NK-92 (cell line): Measurements from ENCODE around the gene COLGALT1.
"Not testable (repeated sequence)": the region's sequence is repeated elsewhere in the genome, so short reads cannot be mapped to it uniquely, and the experiment has no call there.

Experiments used
- DNase-seq: peaks from one replicate; lab custom pipeline; 2025; ENCODE audit not compliant: unreplicated experiment; lab: John Stamatoyannopoulos, UW

The COLGALT1 gene

DNA sequence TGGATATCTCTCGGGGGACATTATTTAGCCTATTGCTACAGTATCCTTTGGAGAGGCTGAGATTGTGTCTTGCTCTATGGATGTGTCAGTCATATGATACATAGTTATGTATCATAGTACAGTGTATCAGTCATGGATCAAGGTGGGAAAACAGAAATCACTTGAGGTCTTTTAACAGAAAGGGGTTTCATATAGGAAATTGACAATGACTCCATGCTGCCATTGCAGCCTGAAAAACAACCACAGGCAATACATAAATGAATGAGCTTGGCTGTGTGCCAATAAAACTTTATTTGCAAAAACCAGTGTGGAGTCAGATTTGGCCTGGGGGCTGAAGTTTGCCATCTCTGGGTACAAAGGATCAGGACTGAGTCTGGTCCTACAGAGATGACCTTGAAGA lies 35.4 kb downstream of the COLGALT1 start:
- no peak for DNase-seq

DNA sequence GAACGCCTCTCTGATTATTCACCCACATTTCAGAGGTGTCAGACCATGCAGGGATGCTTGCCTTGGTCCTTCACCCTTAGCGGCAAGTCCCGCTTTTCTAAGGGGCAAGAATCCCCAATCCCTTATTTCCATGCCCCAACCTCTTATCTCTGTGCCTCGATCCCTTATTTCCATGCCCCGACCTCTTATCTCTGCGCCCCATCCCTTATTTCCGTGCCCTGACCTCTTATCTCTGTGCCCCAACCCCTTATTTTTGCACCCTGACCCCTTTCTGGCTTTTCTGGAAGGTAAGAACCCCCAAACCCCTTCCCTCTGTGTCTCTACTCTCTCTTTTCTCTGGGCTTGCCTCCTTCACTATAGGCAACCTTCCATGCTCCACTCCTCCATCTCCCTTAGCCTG lies 38.8 kb downstream of the COLGALT1 start:
- DNase-seq, result not testable (repeated sequence)

DNA sequence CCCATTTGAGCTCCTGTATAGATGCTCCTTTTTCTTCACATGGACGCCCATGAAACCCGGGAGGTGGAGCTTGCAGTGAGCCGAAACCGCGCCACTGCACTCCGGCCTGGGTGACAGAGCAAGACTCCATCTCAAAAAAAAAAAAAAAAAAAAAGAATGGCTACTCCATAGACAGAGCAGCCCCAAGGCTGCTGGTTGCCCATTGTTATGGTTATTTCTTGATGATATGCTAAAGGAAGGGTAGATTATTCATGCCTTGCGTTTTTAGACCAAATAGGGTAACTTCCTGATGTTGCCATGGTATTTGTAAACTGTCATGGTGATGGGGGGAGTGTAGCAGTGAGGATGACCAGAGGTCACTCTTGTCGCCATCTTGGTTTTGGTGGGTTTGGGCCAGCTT lies 42.6 kb downstream of the COLGALT1 start:
- DNase-seq, result not testable (repeated sequence)

DNA sequence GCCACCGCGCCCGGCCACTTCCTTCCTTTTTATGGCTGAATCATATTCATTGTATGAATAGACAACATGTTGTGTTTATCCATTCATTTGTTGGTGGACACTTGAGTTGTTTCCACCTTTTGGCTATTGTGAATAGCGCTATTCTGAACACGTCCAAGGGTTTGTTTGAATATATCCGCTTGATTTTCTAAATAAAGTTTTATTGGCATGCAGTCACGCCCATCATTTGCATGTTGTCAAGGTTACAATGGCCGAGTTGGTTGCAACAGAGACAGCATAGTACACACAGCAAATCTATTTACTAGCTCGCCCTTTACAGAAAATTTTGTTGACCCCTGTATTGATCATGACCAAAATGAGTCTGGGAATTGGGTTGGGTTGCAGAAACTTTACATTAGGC lies 43.5 kb downstream of the COLGALT1 start:
- no peak for DNase-seq

DNA sequence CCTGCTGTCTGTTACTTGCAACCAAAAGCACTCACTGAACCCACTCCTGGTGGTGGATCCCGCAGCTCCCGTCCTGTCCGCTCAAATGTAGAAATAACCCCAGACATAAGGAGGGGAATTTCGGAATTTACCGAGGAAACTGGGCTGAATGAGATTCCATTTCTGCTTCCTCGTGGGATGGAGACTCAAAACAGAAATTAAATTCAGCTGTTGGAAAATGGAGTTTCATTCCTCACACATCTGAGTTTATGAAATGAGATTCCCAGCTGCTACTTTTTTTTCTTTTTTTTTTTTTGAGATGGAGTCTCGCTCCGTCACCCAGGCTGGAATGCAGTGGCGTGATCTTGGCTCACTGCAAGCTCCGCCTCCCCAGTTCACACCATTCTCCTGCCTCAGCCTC lies 44.3 kb downstream of the COLGALT1 start:
- no peak for DNase-seq

DNA sequence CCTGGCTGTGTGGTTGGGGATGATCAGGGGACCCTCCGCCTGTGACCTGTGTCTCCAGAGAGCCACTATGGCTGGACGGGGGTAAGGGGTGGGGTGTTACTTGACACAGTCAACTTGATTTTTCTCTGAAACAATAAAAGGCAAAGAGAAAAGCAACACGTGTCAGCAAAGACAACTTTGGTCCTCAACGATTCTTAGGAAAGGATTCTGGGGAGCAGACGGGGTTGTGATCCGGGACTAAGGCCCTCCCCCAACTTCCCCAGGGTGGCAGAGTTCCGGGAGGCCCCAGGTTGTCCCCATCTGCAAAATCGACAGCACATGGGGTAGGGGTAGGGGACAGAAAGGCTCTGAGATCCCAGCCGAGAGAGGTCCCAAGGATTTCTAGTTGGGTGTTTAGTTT lies 46.2 kb downstream of the COLGALT1 start:
- no peak for DNase-seq

DNA sequence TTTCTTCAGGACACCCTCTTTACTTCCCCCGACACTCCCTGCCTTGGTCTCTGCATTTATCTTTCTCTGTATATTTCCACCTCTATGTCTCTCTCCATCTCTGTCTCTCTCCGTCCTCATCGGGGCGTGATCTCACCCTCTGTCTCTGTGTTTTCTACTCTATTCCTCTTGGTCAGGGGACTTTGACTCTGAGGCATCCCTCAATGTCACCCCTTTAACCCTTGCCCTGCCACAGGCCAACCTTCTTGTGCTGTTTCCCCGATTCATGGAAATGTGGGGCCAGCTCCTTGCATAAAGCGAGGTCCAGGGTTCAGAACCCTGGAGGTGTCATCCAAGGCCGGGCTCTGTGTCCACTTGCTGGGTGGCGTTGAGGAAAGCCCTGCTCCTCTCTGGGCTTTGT lies 46.8 kb downstream of the COLGALT1 start:
- no peak for DNase-seq

DNA sequence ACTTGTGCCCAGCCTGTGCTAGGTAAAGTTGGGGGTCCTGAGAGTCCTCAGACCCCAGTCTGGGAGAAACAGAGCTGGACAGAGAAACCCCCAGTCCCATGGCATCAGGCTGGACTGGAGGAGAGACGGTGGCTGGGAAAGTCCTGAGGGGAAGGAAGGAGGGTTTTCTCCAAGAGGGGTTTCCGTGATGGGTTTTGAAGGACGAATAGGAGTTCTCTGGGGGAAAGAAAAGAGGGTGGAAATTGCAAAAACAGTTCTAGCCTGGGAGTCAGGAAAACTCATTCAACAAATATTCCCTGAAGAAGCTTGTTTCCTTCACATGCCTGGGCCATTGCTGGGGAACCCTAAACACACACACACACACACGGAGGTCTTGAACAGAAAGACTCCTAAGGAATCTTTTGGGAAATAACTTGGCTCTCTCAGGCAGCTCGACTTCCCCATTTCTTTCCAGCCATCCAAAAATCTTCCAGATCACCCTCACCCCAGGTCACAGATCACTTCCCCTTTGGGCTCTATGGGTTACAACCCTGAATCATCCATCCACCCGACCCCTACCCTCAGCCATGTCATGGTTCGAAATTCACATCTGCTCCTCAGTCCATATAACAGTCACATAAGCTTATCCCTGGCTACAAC lies 47.5 kb downstream of the COLGALT1 start:
- DNase-seq, result no peak

DNA sequence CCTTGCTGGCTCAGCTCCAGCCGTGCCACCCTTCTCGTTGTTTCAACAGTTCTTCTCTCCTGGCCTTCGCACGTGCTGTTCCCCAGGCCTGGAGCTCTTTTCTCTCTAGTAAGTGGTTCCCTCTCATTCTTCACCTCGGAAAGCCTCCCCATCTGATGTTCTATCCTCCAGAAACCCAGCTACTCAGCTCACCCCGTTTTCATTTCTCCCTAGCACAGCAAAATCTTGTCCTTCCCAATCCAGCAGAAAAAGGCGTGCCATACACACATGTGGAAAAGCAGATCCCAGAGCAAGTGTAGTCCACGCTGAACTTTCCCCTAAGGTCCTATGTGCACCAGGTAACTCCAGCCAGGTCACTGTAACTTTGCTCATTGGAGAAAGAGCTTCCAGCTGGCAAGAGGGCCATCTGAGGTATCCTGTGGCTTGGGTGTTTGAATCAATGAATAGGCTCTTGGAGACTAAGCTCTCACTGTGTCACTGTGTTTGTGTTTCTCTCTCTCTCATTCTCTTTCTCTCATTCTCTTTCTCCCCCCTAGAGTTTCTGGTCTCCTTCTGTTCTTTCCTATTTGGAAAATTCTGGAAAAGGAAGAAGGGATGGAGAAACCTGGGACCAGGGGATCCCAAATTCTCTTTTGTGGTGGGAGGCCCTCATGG lies 49.0 kb downstream of the COLGALT1 start:
- no peak for DNase-seq

DNA sequence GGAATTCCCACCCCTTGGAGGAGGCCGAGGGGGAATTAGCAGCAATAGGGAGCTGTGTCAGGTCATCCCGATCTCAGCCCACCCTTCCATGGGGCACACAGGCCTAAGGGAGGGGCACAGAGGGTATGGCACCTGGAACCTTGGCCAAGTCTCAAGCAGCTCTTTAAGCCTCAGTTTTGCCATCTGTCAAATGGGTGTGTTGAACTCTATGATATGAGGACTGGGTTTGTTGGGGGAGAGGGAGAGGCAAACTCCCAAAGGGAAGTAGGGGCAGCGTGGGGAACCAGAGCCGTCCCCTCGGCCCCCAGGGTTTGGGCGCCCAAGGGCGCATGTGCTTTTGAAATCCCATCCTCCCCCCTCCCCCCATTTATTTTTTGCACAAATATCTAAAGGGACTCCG lies 49.7 kb downstream of the COLGALT1 start:
- no peak for DNase-seq

DNA sequence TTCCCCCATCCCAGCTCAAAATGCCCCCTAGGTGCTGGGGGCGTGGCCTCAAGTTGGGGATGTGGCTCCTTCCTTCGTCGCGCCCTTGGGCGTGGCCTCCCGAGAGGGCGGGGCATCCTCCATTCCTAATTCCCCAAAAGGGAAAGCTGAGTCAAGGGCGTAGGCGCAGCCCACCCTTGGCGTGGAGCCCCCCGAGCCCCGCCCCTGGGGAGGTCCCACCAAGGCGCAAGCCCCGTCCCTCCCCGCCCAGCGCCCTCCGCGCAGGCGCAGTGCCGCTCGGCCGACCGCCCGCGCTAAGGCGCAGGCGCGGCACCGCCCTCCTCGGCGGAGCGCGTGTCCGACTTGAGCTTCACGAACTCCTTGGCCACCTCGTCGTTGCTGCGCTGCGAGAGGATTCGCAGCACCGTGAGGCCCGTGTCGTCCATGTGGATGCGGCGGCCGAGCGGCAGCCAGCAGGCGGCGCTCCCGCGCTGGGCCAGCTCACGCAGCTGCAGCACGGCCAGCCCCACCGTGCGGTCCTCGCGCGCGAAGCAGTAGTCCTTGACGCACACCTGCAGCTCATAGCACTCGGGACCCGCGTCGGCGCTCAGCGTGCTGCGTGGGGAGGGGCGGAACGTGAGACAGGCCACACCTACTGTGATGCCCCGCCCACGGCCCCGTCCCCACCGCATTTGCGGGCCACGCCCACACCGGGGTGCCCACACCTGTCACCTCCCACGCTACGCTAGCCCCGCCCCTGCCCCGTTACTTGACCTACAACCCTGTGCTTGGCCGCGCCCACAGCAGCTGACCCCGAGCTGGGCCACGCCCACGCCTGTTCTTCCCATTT lies 50.5 kb downstream of the COLGALT1 start:
- no peak for DNase-seq

DNA sequence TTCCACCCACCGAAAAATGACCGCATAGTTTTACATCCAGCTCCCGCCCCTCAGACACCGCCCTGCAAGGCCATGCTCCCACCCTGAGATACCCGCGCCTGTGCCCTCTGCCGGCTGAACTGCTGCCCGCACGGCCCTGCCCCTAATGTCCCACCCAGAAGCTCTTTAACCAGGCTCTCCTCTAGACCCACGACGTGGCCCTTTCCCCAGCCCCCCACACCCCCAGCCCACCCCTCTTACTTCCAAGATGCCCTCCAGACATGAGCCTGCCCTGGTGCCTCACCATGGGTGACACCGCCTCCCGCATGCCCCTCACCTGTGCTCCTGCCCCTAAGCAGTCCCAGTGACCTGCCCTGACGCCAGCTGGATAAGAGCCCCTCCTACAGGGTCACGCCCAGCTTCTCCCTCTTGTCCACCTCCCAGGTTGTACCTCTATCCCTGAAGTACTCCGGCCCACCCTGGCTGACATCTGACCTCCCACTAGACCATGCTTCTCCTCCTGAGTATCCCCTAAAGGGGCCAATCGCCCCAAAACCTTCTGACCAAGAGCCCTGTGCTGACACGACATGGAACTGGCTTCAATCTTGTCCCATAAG lies 51.2 kb downstream of the COLGALT1 start:
- DNase-seq, result no peak

DNA sequence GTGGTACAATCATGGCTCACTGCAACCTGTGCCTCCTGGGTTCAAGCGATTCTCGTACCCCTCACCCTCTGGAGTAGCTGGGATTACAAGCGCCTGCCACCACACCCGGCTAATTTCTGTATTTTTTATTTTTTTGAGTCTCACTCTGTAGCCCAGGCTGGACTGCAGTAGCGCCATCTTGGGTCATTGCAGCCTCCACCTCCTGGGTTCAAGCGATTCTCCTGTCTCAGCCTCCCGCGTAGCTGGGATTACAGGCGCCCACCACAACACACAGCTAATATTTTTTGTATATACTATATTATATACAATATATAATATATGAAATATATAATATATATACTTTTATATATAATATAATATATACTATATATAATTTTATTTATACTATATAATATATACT lies 52.5 kb downstream of the COLGALT1 start:
- no peak for DNase-seq

DNA sequence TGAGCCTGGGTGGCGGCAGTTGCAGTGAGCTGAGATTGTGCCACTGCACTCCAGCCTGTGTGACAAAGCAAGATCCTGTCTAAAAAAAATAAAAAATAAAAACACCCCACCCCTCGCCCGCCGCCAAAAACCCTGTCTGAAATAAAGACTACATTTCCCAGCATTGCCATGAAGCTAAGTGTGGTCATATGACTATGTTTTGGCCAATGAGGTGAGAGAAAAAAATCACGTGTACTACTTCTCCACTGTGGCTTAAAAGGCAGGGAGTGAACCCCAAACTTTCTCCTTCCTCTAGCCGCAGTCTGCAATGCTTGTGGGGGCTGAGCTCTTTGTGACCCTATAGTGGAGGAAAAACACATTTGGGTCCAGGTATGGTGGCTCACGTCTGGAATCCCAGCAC lies 54.9 kb downstream of the COLGALT1 start:
- DNase-seq, result no peak

DNA sequence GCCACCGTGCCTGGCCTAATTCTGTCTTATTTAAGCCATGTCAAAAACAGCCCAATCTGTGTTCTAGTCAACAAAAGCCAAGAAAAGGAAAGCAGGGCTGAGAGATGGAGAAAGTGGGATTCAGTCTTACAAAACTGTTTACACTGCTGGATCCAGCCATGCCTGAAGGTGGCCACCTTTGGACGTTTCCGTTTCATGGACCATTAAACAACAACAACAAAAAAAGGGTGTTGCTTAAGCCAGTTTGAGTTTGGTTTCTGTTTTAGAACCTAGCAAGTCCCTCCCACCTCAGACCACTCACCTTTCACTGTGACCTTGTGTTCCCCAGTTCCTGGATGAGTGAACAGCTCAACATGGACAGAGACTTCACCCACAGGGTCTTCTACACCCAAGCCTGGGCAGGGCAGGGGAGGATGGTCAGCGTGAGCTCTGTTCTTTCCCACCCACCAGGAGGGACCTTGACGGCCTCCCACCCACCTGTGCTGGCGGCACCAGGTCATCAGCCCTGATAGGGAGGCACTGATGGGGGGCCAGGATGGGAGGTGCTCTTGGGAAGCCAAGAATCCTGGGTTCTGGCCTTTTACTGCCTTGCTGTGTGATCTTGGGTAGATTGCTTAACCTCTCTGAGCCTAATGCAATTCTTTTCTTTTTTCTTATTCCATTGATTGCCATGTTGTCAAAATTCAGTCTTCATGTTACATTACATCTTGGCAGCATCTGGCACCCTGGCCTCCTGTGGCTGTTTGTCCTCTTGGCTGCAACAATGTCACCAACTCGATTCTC lies 56.2 kb downstream of the COLGALT1 start:
- DNase-seq, result no peak

DNA sequence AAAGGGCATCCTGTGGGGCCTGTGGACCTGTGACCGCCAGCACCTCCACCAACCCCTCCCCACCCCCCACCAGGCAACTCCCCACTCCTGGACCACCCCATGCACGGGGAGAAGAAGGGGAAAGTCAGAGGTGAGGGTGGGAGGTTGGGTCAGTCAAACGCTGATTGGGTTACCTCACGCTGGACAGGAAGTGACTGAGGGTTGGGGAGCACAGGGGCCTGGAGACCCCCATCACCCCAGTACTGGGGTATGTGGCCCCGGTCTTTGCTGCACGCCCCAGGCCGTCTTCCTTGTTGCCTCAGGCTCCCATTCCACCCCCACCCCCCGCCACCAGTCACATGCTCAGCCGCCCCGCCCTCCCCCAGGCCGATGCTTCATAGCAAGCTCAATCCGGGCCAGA lies 59.0 kb downstream of the COLGALT1 start:
- DNase-seq, result no peak

DNA sequence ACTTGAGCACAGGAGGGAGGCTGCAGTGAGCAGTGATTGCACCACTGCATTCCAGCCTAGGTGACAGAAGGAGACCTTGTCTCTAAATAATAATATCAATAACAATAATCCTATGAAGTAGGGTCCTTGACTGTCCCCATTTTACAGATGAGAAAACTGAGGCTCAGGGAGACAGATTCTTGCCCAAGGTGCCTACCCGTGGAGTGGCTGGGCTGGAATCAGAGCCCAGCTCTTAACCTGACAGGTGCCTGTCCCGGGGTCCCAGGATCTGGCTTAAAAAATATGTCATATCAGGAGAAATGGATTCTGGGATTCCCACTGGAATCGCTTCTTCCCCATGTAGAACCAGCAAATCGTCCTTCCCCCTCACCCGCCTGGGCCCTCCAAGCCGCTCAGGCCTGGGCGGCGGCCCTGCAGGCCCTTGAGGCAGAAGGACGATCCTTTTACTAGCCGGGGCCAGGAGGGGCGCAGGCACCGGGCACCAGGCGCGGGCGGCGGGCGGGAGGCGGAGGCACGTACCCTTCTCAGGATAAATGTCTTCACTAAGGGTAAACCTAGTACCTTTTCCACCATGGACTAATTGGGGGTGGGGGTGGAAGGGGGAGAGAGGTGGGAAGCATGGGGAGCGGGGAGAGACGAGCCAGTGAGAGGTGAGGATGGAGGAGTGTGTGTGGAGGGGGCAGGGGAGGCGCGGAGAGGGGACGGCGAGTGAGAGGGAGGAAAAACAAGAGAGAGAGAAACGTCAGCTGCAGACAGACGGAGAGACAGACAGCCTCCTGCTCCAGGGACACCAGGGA lies 60.6 kb downstream of the COLGALT1 start:
- no peak for DNase-seq

DNA sequence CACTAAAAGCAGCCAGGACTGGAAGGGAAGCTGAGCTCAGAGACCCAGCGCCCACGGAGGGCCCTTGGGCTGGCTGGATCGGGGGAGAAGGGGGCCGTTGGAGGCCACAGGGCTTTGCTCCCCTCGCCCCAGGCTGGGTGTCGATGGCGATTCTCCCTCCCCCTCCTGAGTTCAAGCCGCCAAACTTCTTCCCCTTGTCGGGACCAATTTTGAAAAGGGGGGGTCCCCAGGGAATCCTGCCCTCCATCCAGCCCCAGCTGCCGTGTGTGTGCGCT lies 61.2 kb downstream of the COLGALT1 start:
- no peak for DNase-seq

DNA sequence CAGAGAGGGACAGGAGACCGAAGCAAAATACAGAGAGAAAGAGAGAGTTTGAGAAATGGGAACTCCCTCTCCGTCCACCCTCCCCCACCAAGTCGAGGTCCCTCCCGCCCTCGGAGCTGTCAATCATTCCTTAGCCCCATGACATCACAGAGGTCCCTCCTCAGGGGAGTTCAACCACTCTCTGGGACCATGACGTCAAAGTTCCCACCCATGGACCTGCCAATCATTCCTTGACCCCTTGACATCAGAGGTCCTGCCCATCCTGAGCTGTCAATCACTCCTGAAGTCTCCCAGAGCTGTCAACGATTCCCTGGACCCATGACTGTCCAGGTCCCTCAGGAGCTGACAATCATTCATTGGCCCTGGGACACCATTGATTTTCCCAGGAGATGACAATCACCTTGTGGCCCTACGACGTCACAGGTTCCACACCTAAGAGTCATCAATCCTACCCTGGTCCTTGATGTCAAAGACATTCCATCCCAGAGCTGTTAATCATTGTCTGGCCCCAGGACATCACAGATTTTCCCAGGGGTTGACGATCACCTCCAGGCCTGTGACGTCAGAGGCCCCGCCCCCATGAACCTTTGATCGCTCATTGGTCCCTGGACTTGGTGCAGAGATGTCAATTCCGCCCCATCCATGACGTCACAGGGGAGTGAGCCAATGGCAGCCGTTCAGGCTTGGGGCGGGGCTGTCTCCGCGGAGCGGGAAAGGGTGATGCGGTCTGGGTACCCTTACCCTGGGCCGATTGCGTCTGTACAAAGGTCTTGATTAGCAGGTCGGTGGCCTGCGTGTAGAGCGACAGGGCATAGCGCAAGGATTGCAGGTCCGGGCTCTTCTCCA lies 61.7 kb downstream of the COLGALT1 start:
- DNase-seq, result no peak

DNA sequence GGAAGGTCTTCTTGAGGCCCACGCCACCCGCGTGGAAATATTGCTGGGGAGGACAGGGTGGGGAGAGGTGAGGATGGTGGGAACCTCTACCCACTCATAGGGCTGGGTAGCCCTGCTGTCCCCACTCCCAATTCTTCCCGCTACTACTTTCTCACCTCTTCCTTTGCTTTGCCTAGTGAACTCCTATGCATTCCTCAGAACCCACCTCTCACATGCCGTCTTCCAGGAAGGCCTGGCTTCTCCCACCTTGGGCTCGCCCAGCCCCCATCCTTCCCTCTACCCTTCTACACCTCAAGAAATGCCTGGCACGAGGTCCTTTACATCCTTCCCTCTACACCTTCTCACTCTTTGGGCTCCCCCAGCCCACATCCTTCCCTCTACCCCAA lies 62.4 kb downstream of the COLGALT1 start:
- no peak for DNase-seq
